GM19351 (cell line): Measurements from ENCODE around the gene PCDHB13.

Experiments
- ATAC-seq: cut with Tn5 transposase; IDR thresholded peaks from one replicate; pipeline ENCODE4 v1.9.1; 2021; ENCODE audit warnings: mild to moderate bottlenecking, moderate library complexity; ENCODE audit not compliant: unreplicated experiment

Gene PCDHB13

DNA sequence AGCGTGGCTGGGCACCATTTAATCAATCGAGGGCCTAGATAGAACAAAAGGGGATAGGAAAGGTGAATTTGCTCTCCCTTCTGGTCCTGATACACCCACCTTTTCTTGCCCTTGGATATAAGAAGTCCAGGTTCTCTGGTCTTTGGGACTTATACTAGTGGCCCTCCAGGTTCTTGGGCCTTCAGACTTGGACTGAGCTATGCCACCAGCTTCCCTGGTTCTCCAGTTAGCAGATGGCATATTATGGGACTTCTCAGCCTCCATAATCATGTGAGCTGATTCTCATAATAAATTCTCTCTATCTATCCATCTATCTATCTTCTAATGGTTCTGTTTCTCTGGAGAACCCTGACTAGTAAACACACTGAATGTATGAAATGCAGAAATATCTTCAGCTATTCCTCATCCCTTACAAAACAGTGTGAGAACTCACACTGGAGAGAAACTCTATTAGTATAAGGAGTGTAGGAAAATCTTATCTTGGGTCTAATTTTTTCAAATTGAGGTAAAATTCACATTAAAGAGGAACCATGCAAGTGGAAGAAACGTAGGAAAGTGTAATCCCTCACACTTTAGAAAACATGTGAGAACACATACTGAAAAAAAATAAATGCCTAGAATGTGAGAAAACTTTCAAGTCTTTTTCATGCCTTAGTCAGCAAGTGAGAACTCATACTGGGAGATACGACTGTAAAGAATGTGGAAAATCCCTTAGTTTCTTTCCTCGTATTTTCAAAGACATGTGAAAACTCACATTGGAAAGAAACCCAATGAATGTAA, 46.9 kb downstream of the PCDHB13 start:
- ATAC-seq = no peak

DNA sequence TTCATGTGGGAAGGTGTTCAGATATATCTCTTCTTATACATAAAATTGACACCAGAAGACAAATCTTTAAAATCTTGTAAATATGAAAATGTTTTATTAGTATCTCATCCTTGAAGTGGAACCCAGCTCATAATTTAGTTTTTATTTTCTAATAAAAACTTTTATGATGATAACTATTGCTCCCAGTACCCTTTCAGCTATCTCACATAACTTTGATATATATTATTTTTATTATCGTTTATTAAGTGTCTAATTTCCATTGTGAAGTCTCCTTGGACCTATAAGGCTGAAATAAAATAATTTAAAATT, 47.5 kb downstream of the PCDHB13 start:
- ATAC-seq = no peak
